ELR (cell line): Measurements from ENCODE around the gene QRSL1.
"Not testable (repeated sequence)": the region's sequence is repeated elsewhere in the genome, so short reads cannot be mapped to it uniquely, and the experiment has no call there.

Experiments used
- DNase-seq: peaks from one replicate; pipeline ENCODE4 v3.0.0-alpha.2; 2015; ENCODE audit warnings: low read depth

QRSL1 gene, protein sequence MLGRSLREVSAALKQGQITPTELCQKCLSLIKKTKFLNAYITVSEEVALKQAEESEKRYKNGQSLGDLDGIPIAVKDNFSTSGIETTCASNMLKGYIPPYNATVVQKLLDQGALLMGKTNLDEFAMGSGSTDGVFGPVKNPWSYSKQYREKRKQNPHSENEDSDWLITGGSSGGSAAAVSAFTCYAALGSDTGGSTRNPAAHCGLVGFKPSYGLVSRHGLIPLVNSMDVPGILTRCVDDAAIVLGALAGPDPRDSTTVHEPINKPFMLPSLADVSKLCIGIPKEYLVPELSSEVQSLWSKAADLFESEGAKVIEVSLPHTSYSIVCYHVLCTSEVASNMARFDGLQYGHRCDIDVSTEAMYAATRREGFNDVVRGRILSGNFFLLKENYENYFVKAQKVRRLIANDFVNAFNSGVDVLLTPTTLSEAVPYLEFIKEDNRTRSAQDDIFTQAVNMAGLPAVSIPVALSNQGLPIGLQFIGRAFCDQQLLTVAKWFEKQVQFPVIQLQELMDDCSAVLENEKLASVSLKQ

GRCh38 chr6:106629103-106629858 lies at the start of gene QRSL1, which contains the start of gene RTN4IP1:
QRSL1 (plus strand) TSS chr6:106629578; CDS start chr6:106629682, 104 bp downstream.
RTN4IP1 (minus strand) TSS chr6:106629498; CDS start chr6:106629021, 477 bp downstream.
- peak; percentile 94 for DNase-seq

- no peak for DNase-seq
These were observed 47.9 kb upstream of the QRSL1 start for GRCh38 chr6:106581468-106581867.

DNA sequence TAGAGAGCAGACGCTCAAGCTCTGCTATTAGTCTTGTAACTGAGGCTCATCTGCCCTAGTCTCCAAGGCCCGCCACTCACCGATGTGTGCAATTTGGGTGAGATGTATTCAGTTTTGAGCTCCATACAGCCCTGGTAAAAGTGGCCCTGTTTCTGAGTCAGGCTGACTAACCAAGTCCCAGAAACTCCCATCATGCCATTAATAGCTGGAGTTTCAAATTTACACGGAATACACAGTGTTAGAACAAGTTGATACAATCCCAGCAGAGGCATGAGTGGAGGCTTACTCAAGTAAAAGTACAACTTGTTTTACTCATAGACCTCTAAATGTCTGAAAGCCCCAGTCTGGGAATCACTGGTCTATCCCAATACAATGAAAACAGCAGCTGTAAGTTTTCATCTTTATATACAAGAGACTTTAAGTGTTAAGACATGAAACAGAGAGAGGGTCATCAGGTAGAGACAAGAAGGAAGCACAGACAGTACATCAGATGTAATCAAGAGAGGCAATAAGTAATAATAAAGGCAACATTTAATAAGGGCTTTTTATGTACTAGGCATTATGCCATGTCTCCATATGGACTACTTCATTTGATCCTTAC lies 42.5 kb upstream of the QRSL1 start:
- no peak for DNase-seq

DNA sequence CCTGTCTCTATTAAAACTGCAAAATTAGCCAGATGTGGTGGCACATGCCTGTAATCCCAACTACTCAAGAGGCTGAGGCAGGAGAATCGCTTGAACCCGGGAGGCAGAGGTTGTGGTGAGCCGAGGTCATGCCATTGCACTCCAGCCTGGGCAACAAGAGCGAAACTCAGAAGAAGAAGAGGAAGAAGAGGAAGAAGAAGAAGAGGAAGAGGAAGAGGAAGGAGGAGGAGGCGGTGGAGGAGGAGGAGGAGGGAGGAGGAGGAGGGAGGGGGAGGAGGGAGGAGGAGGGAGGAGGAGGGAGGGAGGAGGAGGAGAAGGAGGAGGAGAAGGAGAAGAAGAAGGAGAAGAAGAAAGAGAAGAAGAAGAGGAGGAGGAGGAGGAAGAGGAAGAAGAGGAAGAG lies 40.4 kb upstream of the QRSL1 start:
- DNase-seq = not testable (repeated sequence)

- DNase-seq = peak; percentile 87
These were observed 38.1 kb upstream of the QRSL1 start for GRCh38 chr6:106591111-106591825.

DNA sequence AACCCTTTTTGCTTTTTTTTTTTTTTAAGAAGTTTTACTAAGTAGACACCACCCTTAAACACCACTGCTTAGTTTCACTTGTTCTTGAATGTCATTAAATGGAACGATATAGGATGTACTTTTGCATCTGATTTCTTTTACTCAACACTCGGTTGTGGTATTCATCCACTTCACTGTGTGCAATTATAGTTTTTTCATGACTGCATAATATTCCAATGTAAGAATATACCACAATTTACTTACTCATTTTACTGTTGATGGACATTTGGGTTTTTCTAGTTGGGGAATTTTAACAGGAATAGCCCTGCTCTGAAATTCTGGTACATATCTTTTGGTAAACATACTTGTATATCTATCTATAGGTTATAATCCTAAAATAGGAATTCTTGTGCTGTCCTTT lies 29.9 kb upstream of the QRSL1 start:
- DNase-seq = no peak

GRCh38 chr6:106600329-106600728 lies 29.0 kb upstream of the QRSL1 start:
- DNase-seq = peak; percentile 2

DNA sequence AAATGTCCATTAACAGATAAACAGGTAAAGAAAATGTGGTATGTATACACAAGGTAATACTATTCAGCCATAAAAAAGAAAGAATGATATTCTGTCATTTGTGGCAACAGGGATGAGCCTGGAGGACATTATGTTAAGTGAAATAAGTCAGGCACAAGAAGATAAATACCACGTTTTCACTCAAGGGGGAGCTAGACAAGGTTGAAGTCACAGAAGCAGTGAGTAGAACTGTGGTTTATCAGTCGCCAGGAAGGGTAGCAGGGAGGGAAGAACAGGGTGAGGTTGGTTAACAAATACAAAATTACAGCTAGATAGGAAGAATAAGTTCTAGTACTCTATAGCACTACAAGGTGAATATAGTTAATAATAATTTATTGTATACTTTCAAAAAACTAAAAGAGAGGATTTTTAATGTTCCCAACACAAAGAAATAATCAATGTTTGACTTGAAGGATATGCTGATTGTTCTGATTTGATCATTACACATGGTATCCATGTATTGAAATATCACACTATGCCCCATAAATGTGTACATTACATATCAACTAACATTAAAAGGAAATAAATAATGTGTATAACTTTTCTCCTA lies 21.2 kb upstream of the QRSL1 start:
- DNase-seq = peak; percentile 79

DNA sequence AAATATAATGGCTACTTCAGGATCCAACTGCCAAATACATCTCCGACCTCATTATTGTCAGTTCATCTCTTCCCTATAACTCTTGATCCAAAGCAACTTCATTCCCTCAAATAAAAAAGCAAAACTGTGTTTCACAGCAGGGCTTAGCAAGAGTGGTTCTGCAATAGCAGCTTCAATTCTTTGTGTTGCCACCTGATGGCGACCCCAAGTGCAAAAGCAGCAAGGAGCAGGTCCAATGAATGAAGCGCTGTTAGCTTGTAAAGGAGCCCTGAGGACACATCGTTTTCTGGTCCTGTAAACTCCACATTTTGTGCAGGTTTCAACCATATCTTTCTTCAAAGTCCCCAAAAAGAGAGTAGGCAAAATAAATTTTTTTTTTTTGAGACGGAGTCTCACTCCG lies 19.7 kb upstream of the QRSL1 start:
- DNase-seq = peak; percentile 48

- DNase-seq = no peak
These were observed 18.3 kb upstream of the QRSL1 start for GRCh38 chr6:106611030-106611429.

GRCh38 chr6:106612671-106613416 lies 16.5 kb upstream of the QRSL1 start:
- DNase-seq = no peak

DNA sequence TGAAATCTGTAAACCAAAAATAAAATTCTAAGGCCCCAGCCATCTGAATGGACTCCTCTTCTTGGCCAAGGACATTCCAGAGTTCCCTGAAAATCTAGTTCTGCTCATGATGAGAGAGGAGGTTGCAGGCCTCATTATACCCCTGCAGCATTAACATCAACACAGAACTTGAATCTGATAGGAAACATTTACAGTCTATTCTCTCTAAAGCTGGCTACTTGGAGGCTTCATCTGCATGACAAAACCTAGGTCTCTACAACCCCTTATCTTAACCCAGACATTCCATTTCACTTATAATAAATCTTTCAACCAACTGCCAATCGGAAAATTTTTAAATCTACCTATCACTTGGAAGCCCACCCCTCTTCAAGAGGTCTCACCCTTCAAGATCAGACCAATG lies 15.8 kb upstream of the QRSL1 start:
- DNase-seq = no peak

GRCh38 chr6:106614166-106614565 lies 15.2 kb upstream of the QRSL1 start:
- no peak for DNase-seq

DNA sequence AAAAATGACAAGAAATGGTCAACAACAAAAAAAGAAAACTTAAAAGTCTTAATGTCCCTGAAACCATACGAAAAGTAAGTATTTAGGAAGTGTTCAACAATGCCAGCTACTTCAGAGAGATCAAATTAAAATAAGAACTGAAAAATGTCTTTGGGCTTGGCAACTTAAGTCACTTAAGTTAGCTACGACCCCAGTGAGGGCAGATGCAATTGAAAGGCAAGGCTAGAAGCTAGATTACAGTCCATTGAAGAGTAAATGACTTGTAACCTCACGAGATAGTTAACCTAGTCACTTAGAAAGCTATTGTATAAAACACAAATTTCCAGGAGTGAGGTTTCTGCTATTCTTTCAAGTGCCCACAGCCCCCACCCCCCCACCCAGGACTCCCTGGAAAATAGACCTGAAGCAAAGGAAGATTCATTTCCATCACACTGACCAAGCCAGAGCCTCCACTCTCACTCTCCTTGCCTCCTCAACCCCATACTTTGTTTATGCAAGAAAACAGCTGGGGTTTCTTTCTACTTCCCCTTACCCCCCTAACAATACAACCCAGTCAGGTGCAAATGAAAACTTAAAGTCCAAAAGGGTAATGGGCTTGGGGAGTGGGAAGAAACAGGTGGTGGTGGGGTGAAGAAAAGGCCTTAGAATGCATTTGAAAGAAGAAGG lies 14.7 kb upstream of the QRSL1 start:
- DNase-seq = no peak

- no peak for DNase-seq
These were observed 12.1 kb upstream of the QRSL1 start for GRCh38 chr6:106617302-106617701.

DNA sequence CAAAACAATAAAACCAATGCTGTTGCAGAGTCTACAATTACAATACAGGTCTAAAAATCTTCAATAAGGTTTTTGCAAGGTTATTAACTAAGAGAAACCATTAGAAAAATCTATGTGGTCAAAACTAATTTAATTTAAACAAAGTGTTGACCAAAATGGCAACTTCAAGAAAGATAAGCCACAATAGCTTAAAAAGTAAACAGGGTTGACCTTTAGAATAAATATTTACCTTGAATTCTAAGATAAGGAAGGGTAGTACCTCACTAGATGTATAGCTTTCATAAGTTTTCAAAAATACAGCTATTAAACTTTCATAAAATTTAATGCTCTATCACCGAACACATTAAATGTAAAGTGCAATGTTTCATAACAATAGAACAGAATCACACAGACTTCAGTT lies 11.5 kb upstream of the QRSL1 start:
- no peak for DNase-seq

- DNase-seq = no peak
These were observed 11.1 kb upstream of the QRSL1 start for GRCh38 chr6:106618324-106618723.

DNA sequence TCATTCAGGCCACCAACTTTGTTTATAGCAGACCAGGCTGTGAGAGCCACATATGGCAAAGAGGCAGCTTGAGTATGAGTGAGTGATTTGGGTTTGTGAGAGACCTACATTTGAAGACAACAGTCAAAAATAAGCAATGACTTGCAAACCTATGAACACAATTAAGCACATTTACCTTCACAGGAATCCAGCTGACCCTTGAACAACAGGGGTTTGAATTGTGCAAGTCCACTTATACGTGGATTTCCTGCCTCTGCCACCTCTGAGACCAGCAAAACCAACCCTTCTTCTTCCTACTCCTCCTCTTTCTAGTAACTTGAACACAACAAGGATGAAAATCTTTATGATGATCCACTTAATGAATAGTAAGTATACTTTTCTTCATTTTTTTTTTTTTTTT lies 10.2 kb upstream of the QRSL1 start:
- DNase-seq = no peak

- DNase-seq = peak; percentile 6
These were observed 8.3 kb upstream of the QRSL1 start for GRCh38 chr6:106620931-106621672.

DNA sequence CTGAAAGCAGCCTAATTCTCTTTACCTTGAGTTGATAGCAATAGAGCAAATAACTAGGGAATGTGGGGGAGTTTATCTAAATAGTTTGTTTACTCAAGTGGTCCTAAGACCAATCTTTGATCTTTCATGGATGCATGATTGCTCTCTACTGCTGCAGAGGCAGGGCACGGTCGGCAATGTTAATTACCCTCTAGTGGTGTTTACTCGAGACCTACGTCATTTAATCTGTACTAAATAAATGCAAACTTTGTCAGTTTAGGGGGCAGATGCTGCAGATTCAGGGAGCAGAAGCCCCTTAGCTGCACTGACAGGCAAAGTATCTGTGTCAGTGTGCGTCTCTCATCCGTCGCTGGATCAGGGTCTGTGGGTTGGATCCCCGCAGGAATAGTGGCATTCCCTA lies 7.0 kb upstream of the QRSL1 start:
- no peak for DNase-seq
